B cell (primary cell): ENCODE results near the gene PLAAT5. TPM values are rescaled to one million over a fixed set of nuclear protein-coding genes. Genes with fewer than 3 reads are reported as not detected.

ENCODE experiments used
- ATAC-seq: fragments of 200-7000 bp; cut with Tn5 transposase; one replicate; pipeline ENCODE4 v1.10.0; 2021; ENCODE audit warnings: low read depth, mild to moderate bottlenecking, moderate number of reproducible peaks, moderate library complexity
- CTCF ChIA-PET: fragments of 350-600 bp; sonication (Branson Sonifier 250); formaldehyde crosslinking; loops from one replicate; lab custom pipeline; 2021; ENCODE audit warnings: antibody characterized with exemption, inconsistent platforms; lab: Charles Lee
- POLR2A ChIA-PET: fragments of 350-600 bp; sonication (Branson Sonifier 250); formaldehyde crosslinking; loops from one replicate; lab custom pipeline; 2021; ENCODE audit warnings: antibody characterized with exemption; lab: Charles Lee
- DNase-seq: peaks from one replicate; pipeline ENCODE4 v3.0.0; 2013
- H2AFZ ChIP-seq: 2 replicates; pipeline ENCODE4 v1.6.1; 2012; ENCODE audit warnings: mild to moderate bottlenecking, low read depth, low read length; ENCODE audit not compliant: insufficient read depth, poor library complexity, severe bottlenecking
- H3K27ac ChIP-seq, 2 donors: 1 replicate in 1 of 2; 2 replicates in 1 of 2; pipeline ENCODE4 v1.5.1; 2012 to 2013; ENCODE audit warnings: low read length in 2 of 2, mild to moderate bottlenecking in 2 of 2, moderate library complexity in 1 of 2
- H3K27me3 ChIP-seq, 4 experiments: fragments of 200-600 bp in 1 of 4; sonication (generic) in 1 of 4; replicated peaks in 1 of 4; 1 replicate in 2 of 4; 2 replicates in 2 of 4; pipeline versions ENCODE4 v1.6.1 to v1.7.0; 2013 to 2016; ENCODE audit warnings: low read length in 3 of 4, mild to moderate bottlenecking in 2 of 4, mixed read lengths in 1 of 4, moderate library complexity in 1 of 4; ENCODE audit not compliant: insufficient read depth in 4 of 4, control insufficient read depth in 3 of 4; ENCODE audit errors: control extremely low read depth in 1 of 4
- H3K36me3 ChIP-seq, 2 experiments: replicated peaks in 1 of 2; 1 replicate in 1 of 2; 2 replicates in 1 of 2; pipeline versions ENCODE4 v1.6.1 to v1.7.1; 2013; ENCODE audit warnings: low read length in 1 of 2; ENCODE audit not compliant: insufficient read depth in 2 of 2, control insufficient read depth in 1 of 2; ENCODE audit errors: control extremely low read depth in 1 of 2, extremely low read depth in 1 of 2
- H3K4me1 ChIP-seq, 2 donors: fragments of 200-600 bp in 1 of 2; sonication (generic) in 1 of 2; 1 replicate in 1 of 2; 2 replicates in 1 of 2; pipeline versions ENCODE4 v1.5.1 to v1.6.1; 2013 to 2017; ENCODE audit warnings: low read length in 2 of 2; ENCODE audit not compliant: control insufficient read depth in 2 of 2, insufficient read depth in 2 of 2
- H3K4me2 ChIP-seq: replicated peaks from 2 replicates; pipeline ENCODE3; 2012; ENCODE audit warnings: mild to moderate bottlenecking, low read depth, low read length; ENCODE audit not compliant: poor library complexity, severe bottlenecking
- H3K4me3 ChIP-seq, 5 experiments: fragments of 200-600 bp in 1 of 5; sonication (generic) in 1 of 5; 1 replicate in 3 of 5; 2 replicates in 2 of 5; pipeline versions ENCODE4 v1.5.1 to v1.7.0; 2011 to 2016; ENCODE audit warnings: low read length in 4 of 5, mild to moderate bottlenecking in 4 of 5, low read depth in 2 of 5, control low read depth in 1 of 5, moderate library complexity in 1 of 5; ENCODE audit not compliant: insufficient read depth in 1 of 5; ENCODE audit errors: control extremely low read depth in 1 of 5, extremely low read depth in 1 of 5
- H3K79me2 ChIP-seq: fragments of 200-600 bp; sonication (generic); one replicate; pipeline ENCODE4 v1.6.0; 2016; ENCODE audit warnings: low read length; ENCODE audit not compliant: control insufficient read depth, insufficient read depth
- H3K9ac ChIP-seq: fragments of 200-600 bp; sonication (generic); 2 replicates; pipeline ENCODE4 v1.6.1; 2017; ENCODE audit warnings: mild to moderate bottlenecking, low read length, moderate library complexity
- H3K9me3 ChIP-seq, 3 donors: one replicate each; pipeline versions ENCODE4 v1.6.1 to v1.7.1; 2013; ENCODE audit warnings: low read length in 2 of 3; ENCODE audit not compliant: control insufficient read depth in 2 of 3, insufficient read depth in 1 of 3; ENCODE audit errors: control extremely low read depth in 1 of 3
- H4K20me1 ChIP-seq: 2 replicates; pipeline ENCODE4 v1.6.0; 2012; ENCODE audit warnings: mild to moderate bottlenecking, low read length; ENCODE audit not compliant: insufficient read depth, control insufficient read depth, poor library complexity, severe bottlenecking
- H3K27ac Mint-ChIP-seq: one replicate; pipeline ENCODE4 v1.8.0; 2021; ENCODE audit warnings: mixed read lengths
- H3K27me3 Mint-ChIP-seq: one replicate; pipeline ENCODE4 v1.8.0; 2021; ENCODE audit warnings: mixed read lengths
- H3K4me1 Mint-ChIP-seq: one replicate; pipeline ENCODE4 v1.8.0; 2021; ENCODE audit warnings: mixed read lengths
- H3K4me3 Mint-ChIP-seq: one replicate; pipeline ENCODE4 v1.8.0; 2021; ENCODE audit warnings: mixed read lengths
- H3K9me3 Mint-ChIP-seq: one replicate; pipeline ENCODE4 v1.8.0; 2022; ENCODE audit warnings: mixed read lengths; ENCODE audit not compliant: insufficient read depth
- EZH2 ChIP-seq: IDR thresholded peaks from 2 replicates; pipeline ENCODE4 v1.6.1; 2012; ENCODE audit warnings: borderline replicate concordance, low read depth, mild to moderate bottlenecking, moderate library complexity, low read length; ENCODE audit not compliant: insufficient read depth, poor library complexity, severe bottlenecking
- WGBS: methylation state at CpG from one replicate; pipeline ENCODE4 v1.1.5; 2013; ENCODE audit warnings: missing lambda C conversion rate; ENCODE audit not compliant: insufficient coverage; 5-methylcytosine and 5-hydroxymethylcytosine counted together
- intact Hi-C: fragments of 100-400 bp; cut with micrococcal nuclease; formaldehyde crosslinking; loops from one replicate; pipeline ENCODE4 v1.10.0; 2022
- polyA plus RNA-seq: library from polyadenylated mRNA; depleted of rRNA; stranded (reverse); fragments of >200 nt; gene quantifications from 2 replicates; pipeline ENCODE4 v1.2.3, GENCODE V29; 2012
- total RNA-seq, 2 donors: library from RNA; stranded (reverse); fragments of 120-200 nt in 1 of 2; gene quantifications; 1 replicate in 1 of 2; 2 replicates in 1 of 2; pipeline versions ENCODE4 v1.2.3 to v1.2.4, GENCODE V29; 2013 to 2022
- TF ChIP-seq, protein P1 (sequence below): fragments of 200-600 bp; IDR thresholded peaks from one replicate; pipeline ENCODE4 v1.8.0; 2022; ENCODE audit warnings: antibody characterized with exemption, mild to moderate bottlenecking

The PLAAT5 gene
- total and polyA plus RNA-seq, 2 donors (not counting 1 experiment from before 2014, with no cell fraction given), result not detected

DNA sequence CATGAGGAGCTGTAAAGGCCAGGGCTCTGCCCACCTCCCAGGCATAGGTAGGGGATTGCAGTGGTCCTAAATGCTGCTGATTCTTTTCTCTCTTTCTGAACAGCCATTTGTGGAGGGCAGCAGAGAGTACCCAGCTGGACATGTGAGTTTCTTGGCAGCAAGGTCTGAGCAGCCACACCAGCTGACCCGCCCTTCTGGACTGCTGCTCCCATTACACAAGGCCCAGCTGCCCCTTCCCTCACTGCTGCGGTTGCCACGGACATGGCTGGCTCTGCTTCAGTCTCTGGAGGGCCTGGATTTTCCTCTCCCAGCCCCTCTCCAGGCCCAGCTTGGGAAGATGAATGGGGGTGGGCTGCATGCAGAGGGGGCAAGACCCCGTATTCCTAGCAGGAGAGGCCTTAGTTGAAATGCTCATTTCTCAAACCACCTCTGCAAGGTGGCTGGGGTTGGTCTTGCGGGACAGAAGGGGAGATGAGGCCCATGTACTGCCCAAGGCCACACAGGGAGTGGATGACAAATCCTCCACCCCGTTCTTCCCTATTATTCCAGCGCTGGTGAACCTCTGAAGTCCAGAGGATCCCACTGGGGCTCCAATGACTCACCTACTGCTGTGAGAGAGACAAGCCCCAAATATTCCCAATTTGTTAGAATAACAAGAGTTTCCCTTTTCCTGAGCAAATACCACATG lies 19.5 kb upstream of the PLAAT5 start:
- Histone ChIP-seq H3K79me2 (no peaks in the 10 kb centered on the region), H3K9me3 (no peaks in the 10 kb centered on the region), H3K9ac (no peak overlapping the region), H3K4me3 (no peak overlapping the region), H3K36me3 (no peaks in the 10 kb centered on the region), H3K27ac (no peak overlapping the region), H4K20me1 (no peaks in the 10 kb centered on the region), H3K4me1 (peaks cover 4 to 7% of the 10 kb centered on the region in 2 donors), H3K27me3 (peaks cover 0 to 26% (median 1%) of the 10 kb centered on the region in 4 experiments), H3K4me2 (no peak overlapping the region), H2AFZ (no peak overlapping the region)
- Mint-ChIP-seq H3K27ac (no peak overlapping the region), H3K9me3 (no peaks in the 10 kb centered on the region), H3K4me1 (no peaks in the 10 kb centered on the region), H3K4me3 (no peak overlapping the region), H3K27me3 (peaks cover 19% of the 10 kb centered on the region)
- 84% methylated on average over 2 of the region's 7 CpGs for WGBS
- ATAC-seq, result no peak
- intact Hi-C loops, result no loop called here
- ChIA-PET CTCF (interaction anchor here (0.8 to 1.4 kb wide), 2 partner anchors 9 to 31 kb away, joined by 3 read pairs; no protein-coding TSS in a partner anchor), POLR2A (no interaction called here)
- TF ChIP-seq, protein P1, sequence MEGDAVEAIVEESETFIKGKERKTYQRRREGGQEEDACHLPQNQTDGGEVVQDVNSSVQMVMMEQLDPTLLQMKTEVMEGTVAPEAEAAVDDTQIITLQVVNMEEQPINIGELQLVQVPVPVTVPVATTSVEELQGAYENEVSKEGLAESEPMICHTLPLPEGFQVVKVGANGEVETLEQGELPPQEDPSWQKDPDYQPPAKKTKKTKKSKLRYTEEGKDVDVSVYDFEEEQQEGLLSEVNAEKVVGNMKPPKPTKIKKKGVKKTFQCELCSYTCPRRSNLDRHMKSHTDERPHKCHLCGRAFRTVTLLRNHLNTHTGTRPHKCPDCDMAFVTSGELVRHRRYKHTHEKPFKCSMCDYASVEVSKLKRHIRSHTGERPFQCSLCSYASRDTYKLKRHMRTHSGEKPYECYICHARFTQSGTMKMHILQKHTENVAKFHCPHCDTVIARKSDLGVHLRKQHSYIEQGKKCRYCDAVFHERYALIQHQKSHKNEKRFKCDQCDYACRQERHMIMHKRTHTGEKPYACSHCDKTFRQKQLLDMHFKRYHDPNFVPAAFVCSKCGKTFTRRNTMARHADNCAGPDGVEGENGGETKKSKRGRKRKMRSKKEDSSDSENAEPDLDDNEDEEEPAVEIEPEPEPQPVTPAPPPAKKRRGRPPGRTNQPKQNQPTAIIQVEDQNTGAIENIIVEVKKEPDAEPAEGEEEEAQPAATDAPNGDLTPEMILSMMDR, result no peak
- no peak for TF ChIP-seq EZH2
- no peak for DNase-seq

DNA sequence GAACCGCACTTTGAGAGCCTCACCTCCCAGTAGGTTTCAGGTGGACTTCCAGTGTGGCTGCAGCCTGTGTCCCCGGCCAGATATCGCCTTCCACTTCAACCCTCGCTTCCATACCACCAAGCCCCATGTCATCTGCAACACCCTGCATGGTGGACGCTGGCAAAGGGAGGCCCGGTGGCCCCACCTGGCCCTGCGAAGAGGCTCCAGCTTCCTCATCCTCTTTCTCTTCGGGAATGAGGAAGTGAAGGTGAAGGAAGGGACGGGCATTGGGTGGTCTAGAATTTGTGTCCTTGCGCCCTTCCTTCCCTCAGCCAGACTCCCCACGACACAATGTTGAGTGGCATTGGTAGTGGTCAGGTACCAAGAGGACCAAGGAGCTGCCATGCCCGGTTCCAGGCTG lies 17.8 kb upstream of the PLAAT5 start:
- Histone ChIP-seq H3K27me3 (peaks cover 0 to 26% (median 3%) of the 10 kb centered on the region in 4 experiments), H2AFZ (no peak overlapping the region), H3K36me3 (no peaks in the 10 kb centered on the region), H3K9ac (no peak overlapping the region), H3K27ac (no peak overlapping the region), H4K20me1 (no peaks in the 10 kb centered on the region), H3K4me2 (no peak overlapping the region), H3K4me1 (peaks cover 4 to 7% of the 10 kb centered on the region in 2 donors), H3K4me3 (no peak overlapping the region), H3K79me2 (no peaks in the 10 kb centered on the region), H3K9me3 (no peaks in the 10 kb centered on the region)
- TF ChIP-seq EZH2, result no peak
- TF ChIP-seq, protein P1, result no peak
- Mint-ChIP-seq H3K4me3 (no peak overlapping the region), H3K27me3 (peaks cover 29% of the 10 kb centered on the region), H3K27ac (no peak overlapping the region), H3K9me3 (no peaks in the 10 kb centered on the region), H3K4me1 (no peaks in the 10 kb centered on the region)
- ATAC-seq, result no peak
- intact Hi-C loops, result no loop called here
- no peak for DNase-seq
- ChIA-PET POLR2A (no interaction called here), CTCF (interaction anchor here (1.3 to 2.6 kb wide), 2 partner anchors 30 to 127 kb away, joined by 3 to 10 read pairs; no protein-coding TSS in a partner anchor)
- 85% methylated on average over 7 of the region's 12 CpGs for WGBS
